H1 (cell line): Measurements from ENCODE around the gene PPP1R18. TPM values are rescaled to one million over a fixed set of nuclear protein-coding genes. Genes with fewer than 3 reads are reported as not detected.

Experiments
- ASH2L ChIP-seq: fragments of 200-600, 300-600 bp; sonication (generic); IDR thresholded peaks from one replicate; pipeline ENCODE4 v1.7.1; 2017; ENCODE audit warnings: low read length
- CBX5 ChIP-seq: fragments of 300-800, 300-1000 bp; sonication (generic); IDR thresholded peaks from 2 replicates; pipeline ENCODE4 v1.7.1; 2016; ENCODE audit warnings: antibody characterized with exemption, low read length, low read depth
- CREB1 ChIP-seq: IDR thresholded peaks from 2 replicates; pipeline ENCODE4 v1.6.1; 2012; ENCODE audit warnings: inconsistent platforms
- CTBP2 ChIP-seq: IDR thresholded peaks from 2 replicates; pipeline ENCODE4 v1.7.0; 2011; ENCODE audit warnings: borderline replicate concordance, mild to moderate bottlenecking, moderate library complexity, mixed read lengths, low read length; ENCODE audit not compliant: insufficient read depth, insufficient read length
- EGR1 ChIP-seq: IDR thresholded peaks from 2 replicates; pipeline ENCODE4 v1.6.1; 2011; ENCODE audit warnings: low read depth, low read length, borderline replicate concordance
- GTF2F1 ChIP-seq: IDR thresholded peaks from 2 replicates; pipeline ENCODE4 v1.6.1; 2012; ENCODE audit warnings: low read depth, low read length, improper control_type of control experiment, borderline replicate concordance
- HDAC6 ChIP-seq: IDR thresholded peaks from one replicate; pipeline ENCODE4 v1.7.1; 2012; ENCODE audit warnings: low read depth, mild to moderate bottlenecking, inconsistent platforms, low read length, moderate library complexity
- JUN ChIP-seq: IDR thresholded peaks from 2 replicates; pipeline ENCODE4 v1.6.1; 2011; ENCODE audit warnings: low read depth, mild to moderate bottlenecking, improper control_type of control experiment, low read length
- KDM5A ChIP-seq: fragments of 200-600 bp; IDR thresholded peaks from 2 replicates; pipeline ENCODE4 v1.7.1; 2012; ENCODE audit warnings: mild to moderate bottlenecking, low read length, inconsistent platforms, mixed read lengths
- NANOG ChIP-seq: IDR thresholded peaks from 2 replicates; pipeline ENCODE4 v1.6.1; 2011; ENCODE audit warnings: low read length, low read depth, mild to moderate bottlenecking, inconsistent platforms; ENCODE audit not compliant: insufficient read depth, poor library complexity, severe bottlenecking
- NRF1 ChIP-seq: IDR thresholded peaks from 2 replicates; pipeline ENCODE4 v1.6.1; 2011; ENCODE audit warnings: mild to moderate bottlenecking, low read depth, low read length, improper control_type of control experiment
- PHF8 ChIP-seq: fragments of 200-600 bp; sonication (generic); conservative IDR thresholded peaks from 2 replicates; pipeline ENCODE4 v1.7.1; 2012; ENCODE audit warnings: low read depth, mild to moderate bottlenecking, inconsistent platforms, low read length, moderate library complexity
- POLR2A ChIP-seq, 2 experiments: IDR thresholded peaks; 1 replicate in 1 of 2; 2 replicates in 1 of 2; pipeline ENCODE4 v1.6.1; 2011; ENCODE audit warnings: low read depth in 2 of 2, low read length in 2 of 2, mild to moderate bottlenecking in 2 of 2; ENCODE audit errors: control extremely low read depth in 1 of 2
- POLR2AphosphoS5 ChIP-seq: IDR thresholded peaks from 2 replicates; pipeline ENCODE4 v1.6.1; 2011; ENCODE audit warnings: low read depth, low read length
- RXRA ChIP-seq: IDR thresholded peaks from 2 replicates; pipeline ENCODE4 v1.6.1; 2011; ENCODE audit warnings: low read depth, mild to moderate bottlenecking, low read length, moderate library complexity; ENCODE audit not compliant: insufficient read depth
- SAP30 ChIP-seq: fragments of 300-600 bp; sonication (generic); IDR thresholded peaks from 2 replicates; pipeline ENCODE4 v1.7.1; 2012; ENCODE audit warnings: low read length, moderate library complexity, mild to moderate bottlenecking, inconsistent platforms; ENCODE audit not compliant: insufficient read depth, insufficient replicate concordance
- SIN3A ChIP-seq, 2 experiments: IDR thresholded peaks in 1 of 2; conservative IDR thresholded peaks in 1 of 2; 2 replicates each; pipeline ENCODE4 v1.6.1; 2011 to 2012; ENCODE audit warnings: low read length in 2 of 2, improper control_type of control experiment in 1 of 2, low read depth in 1 of 2, mild to moderate bottlenecking in 1 of 2
- SIRT6 ChIP-seq: IDR thresholded peaks from one replicate; pipeline ENCODE4 v1.7.1; 2012; ENCODE audit warnings: low read length, inconsistent platforms
- SUZ12 ChIP-seq: fragments of 200-600 bp; sonication (generic); IDR thresholded peaks from 2 replicates; pipeline ENCODE4 v1.6.1; 2012; ENCODE audit warnings: mild to moderate bottlenecking, inconsistent platforms, low read length, moderate library complexity, mixed read lengths
- TBP ChIP-seq: IDR thresholded peaks from 2 replicates; pipeline ENCODE4 v1.6.1; 2011; ENCODE audit warnings: low read depth, low read length, improper control_type of control experiment
- TCF12 ChIP-seq: IDR thresholded peaks from 2 replicates; pipeline ENCODE4 v1.6.1; 2011; ENCODE audit warnings: low read depth, mild to moderate bottlenecking, low read length
- YY1 ChIP-seq: IDR thresholded peaks from 2 replicates; pipeline ENCODE4 v1.6.1; 2011; ENCODE audit warnings: low read depth, mild to moderate bottlenecking, low read length
- polyA plus RNA-seq, 7 experiments: library from polyadenylated mRNA; depleted of rRNA in 3 of 7; stranded (reverse) in 5 of 7; unstranded in 2 of 7; fragments of >200 nt in 5 of 7; fragments of 200-250 nt in 2 of 7; gene quantifications; 1 replicate in 5 of 7; 2 replicates in 1 of 7; 4 replicates in 1 of 7; pipeline versions ENCODE4 v1.2.1 to v1.2.3, GENCODE V29; 2011 to 2013; ENCODE audit warnings: missing spikeins in 2 of 7, mixed read lengths in 2 of 7
- total RNA-seq: library from RNA; stranded (reverse); fragmentation: NEBNext Ultra II Directional; extraction: Animal tissue kit (Norgen Biotek cat#: 25700); gene quantifications from 2 replicates; pipeline ENCODE4 v1.2.1, GENCODE V29; 2021
- TF ChIP-seq, protein P1 (sequence below): IDR thresholded peaks from 2 replicates; pipeline ENCODE4 v1.6.1; 2011; ENCODE audit warnings: low read depth, mild to moderate bottlenecking, low read length; ENCODE audit not compliant: insufficient read depth
- TF ChIP-seq, protein P2 (sequence below): IDR thresholded peaks from 2 replicates; pipeline ENCODE4 v1.6.1; 2011; ENCODE audit warnings: low read length, improper control_type of control experiment

The PPP1R18 gene
- total and polyA plus RNA-seq, 2 of the 8 experiments (the other 6 are each of a cell fraction or from before 2014, with no cell fraction given) = 25.1 to 29.1 TPM

GRCh38 chr6:30724906-30725667, 38.6 kb upstream of the PPP1R18 start (continued):
- no peak for TF ChIP-seq HDAC6
- no peak for TF ChIP-seq EGR1
- TF ChIP-seq YY1 = no peak
- TF ChIP-seq SIRT6 = no peak
- no peak for TF ChIP-seq CREB1
- no peak for TF ChIP-seq JUN
- peak; percentile 92; the same call in 1 of the 2 replicates for TF ChIP-seq POLR2AphosphoS5
- TF ChIP-seq SIN3A (conservative IDR thresholded peaks at IDR 0.05 in 1 of 2, IDR thresholded peaks at IDR 0.05 in 1 of 2; ENCODE audit: low read depth in 1 of 2, low read length in 2 of 2) = peak in 1 of 2 experiments; percentile 81; a peak in 1 of 4 replicates
- TF ChIP-seq CBX5 = no peak
- no peak for TF ChIP-seq SAP30
- TF ChIP-seq, protein P1, sequence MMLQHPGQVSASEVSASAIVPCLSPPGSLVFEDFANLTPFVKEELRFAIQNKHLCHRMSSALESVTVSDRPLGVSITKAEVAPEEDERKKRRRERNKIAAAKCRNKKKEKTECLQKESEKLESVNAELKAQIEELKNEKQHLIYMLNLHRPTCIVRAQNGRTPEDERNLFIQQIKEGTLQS = no peak
- TF ChIP-seq NANOG = no peak
- TF ChIP-seq PHF8 = no peak
- no peak for TF ChIP-seq SUZ12
- TF ChIP-seq POLR2A (IDR thresholded peaks at IDR 0.05; ENCODE audit: control extremely low read depth in 1 of 2, low read depth in 2 of 2, low read length in 2 of 2) = peak in 1 of 2 experiments; percentile 90; a peak in 2 of 3 replicates
- TF ChIP-seq KDM5A = no peak
- TF ChIP-seq TCF12 = no peak
- TF ChIP-seq, protein P2, sequence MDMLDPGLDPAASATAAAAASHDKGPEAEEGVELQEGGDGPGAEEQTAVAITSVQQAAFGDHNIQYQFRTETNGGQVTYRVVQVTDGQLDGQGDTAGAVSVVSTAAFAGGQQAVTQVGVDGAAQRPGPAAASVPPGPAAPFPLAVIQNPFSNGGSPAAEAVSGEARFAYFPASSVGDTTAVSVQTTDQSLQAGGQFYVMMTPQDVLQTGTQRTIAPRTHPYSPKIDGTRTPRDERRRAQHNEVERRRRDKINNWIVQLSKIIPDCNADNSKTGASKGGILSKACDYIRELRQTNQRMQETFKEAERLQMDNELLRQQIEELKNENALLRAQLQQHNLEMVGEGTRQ = no peak
- no peak for TF ChIP-seq GTF2F1
- TF ChIP-seq TBP = no peak
- no peak for TF ChIP-seq ASH2L
- TF ChIP-seq CTBP2 = no peak
- no peak for TF ChIP-seq RXRA
- TF ChIP-seq NRF1 = no peak
